Activated CD8-positive, alpha-beta memory T cell treated with anti-CD3 and anti-CD28 coated beads, Interleukin-2, amount 10 ng/mL, durations not matched to agents 7 days and 5 days (primary cell): Measurements from ENCODE around the gene SMAD3. TPM values are rescaled to one million over a fixed set of nuclear protein-coding genes. Genes with fewer than 3 reads are reported as not detected.

Experiments used
- ATAC-seq: fragments of 150-1000 bp; cut with Tn5 transposase; one replicate; pipeline ENCODE4 v1.10.0; 2021; ENCODE audit warnings: moderate library complexity
- CTCF ChIA-PET: fragments of 350-600 bp; sonication (Branson Sonifier 250); formaldehyde crosslinking; loops from one replicate; lab custom pipeline; 2021; ENCODE audit warnings: antibody characterized with exemption; lab: Charles Lee
- DNase-seq: peaks from one replicate; pipeline ENCODE4 v3.0.0-alpha.2; 2020
- H3K27ac Mint-ChIP-seq: one replicate; pipeline ENCODE4 v1.8.0; 2021; ENCODE audit warnings: mild to moderate bottlenecking, mixed read lengths
- H3K27me3 Mint-ChIP-seq: one replicate; pipeline ENCODE4 v1.8.0; 2021; ENCODE audit warnings: mixed read lengths
- H3K36me3 Mint-ChIP-seq: one replicate; pipeline ENCODE4 v1.8.0; 2021; ENCODE audit warnings: mild to moderate bottlenecking, mixed read lengths
- H3K4me1 Mint-ChIP-seq: one replicate; pipeline ENCODE4 v1.8.0; 2021; ENCODE audit warnings: mixed read lengths
- H3K4me3 Mint-ChIP-seq: one replicate; pipeline ENCODE4 v1.8.0; 2021; ENCODE audit warnings: mild to moderate bottlenecking, moderate library complexity, mixed read lengths
- H3K9me3 Mint-ChIP-seq: one replicate; pipeline ENCODE4 v1.8.0; 2022; ENCODE audit warnings: low read depth, mixed read lengths
- total RNA-seq, 2 experiments: library from RNA; stranded (reverse); gene quantifications; one replicate each; pipeline ENCODE4 v1.2.3, GENCODE V29; 2021

The SMAD3 gene
- total RNA-seq, 2 experiments from 2014 or later, result 87.1 to 88.0 TPM

DNA sequence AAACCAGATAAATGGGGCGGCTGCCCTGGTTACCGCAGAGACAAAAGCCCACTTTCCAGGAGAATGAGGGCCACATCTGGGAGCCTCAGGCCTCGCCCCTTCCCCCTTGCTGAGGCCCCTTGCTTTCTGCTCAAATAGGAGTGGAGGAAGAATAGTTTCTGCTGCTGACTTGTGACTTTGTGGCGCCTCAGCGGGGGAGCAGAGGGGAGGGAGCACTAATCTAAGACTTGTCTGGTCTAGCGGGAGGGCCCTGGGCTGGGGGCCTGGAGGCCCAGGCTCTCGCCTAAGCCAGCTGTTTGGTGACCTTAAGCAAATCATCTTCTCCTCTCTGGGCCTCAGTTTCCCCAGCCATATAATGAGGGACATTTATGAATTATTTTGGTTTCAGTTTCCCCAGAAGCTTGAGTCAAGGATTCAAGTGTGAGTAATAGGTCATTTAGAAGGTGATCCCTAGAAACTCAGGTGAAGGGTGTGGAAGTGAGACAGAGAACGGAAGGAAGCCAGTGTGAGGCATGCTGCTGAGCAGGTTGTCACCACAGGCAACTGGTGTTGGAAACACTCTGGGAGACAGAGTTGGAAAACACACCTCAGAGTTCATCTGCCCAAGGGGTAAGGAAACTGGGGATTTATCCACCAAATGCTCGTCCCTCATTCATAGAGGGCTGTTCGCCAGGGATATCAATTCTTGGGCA lies 25.9 kb upstream of the SMAD3 start:
- ATAC-seq (peak; percentile 37), DNase-seq (no peak)
- Mint-ChIP-seq H3K4me1 (peaks cover 47% of the 10 kb centered on the region), H3K9me3 (no peaks in the 10 kb centered on the region), H3K27ac (peak overlapping the region; percentile 57), H3K4me3 (no peak overlapping the region), H3K27me3 (peaks cover 19% of the 10 kb centered on the region), H3K36me3 (no peaks in the 10 kb centered on the region)
- CTCF ChIA-PET, result interaction anchor here (1.0 to 1.3 kb wide), 2 partner anchors 22 to 78 kb away, joined by 3 read pairs; no protein-coding TSS in a partner anchor

DNA sequence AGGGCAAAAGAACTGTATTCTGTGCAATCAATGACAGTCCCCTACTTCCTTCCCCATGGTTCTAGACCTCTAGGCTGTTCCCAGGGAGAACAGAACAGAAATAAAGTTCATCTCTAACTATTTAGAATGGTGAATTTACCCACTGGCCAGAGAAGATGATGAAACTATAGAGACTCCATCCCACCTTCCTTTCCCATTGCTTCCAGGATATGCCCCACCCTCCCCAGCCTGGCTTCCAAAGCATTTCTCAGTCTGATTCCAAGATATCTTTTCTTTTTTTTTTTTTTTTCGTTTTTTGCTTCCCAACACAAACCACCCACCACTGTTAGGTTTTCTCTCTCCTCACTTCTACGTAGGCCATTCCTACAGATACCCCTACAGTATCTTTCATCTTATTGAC lies 25.1 kb upstream of the SMAD3 start:
- DNase-seq, result no peak
- CTCF ChIA-PET, result no interaction called here
- H3K36me3 Mint-ChIP-seq, result no peaks in the 10 kb centered on the region
- ATAC-seq, result no peak
- H3K9me3 Mint-ChIP-seq, result no peaks in the 10 kb centered on the region
- H3K27me3 Mint-ChIP-seq, result peaks cover 13% of the 10 kb centered on the region
- H3K27ac Mint-ChIP-seq, result no peak overlapping the region
- H3K4me1 Mint-ChIP-seq, result peaks cover 47% of the 10 kb centered on the region
- no peak overlapping the region for H3K4me3 Mint-ChIP-seq

DNA sequence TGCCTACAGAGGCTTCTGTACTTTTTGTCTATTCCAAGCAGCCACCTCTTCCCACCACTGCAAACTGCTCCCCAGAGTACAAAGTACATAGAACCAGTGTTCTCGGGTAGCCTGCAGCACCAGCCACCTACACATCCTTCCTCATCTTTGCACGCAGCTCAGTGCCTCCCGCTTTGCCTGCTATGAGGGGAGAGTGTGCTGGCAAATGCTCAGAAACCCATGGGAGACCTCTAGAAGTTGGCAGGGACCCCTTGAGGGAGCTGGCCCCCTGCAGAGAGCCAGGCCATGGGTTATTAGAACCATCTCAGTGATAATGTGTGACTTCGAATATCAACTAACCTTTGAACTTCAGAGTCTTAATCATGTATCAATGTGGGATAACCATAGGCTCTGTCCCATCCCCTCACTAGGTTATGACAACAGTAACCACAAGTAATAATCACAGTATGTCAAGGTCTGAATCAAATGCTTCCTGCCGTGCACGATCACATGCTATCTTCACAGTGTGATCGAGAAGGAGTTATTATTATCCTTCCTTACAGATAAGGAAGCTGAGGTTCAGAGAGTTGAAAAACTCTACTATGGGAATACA lies 22.8 kb upstream of the SMAD3 start:
- peaks cover 40% of the 10 kb centered on the region for H3K4me1 Mint-ChIP-seq
- CTCF ChIA-PET, result interaction anchor here (0.6 kb wide), 1 partner anchor 263 kb away, joined by 3 read pairs; no protein-coding TSS in a partner anchor
- H3K4me3 Mint-ChIP-seq, result no peak overlapping the region
- ATAC-seq (no peak), DNase-seq (no peak)
- no peak overlapping the region for H3K27ac Mint-ChIP-seq
- H3K9me3 Mint-ChIP-seq, result no peaks in the 10 kb centered on the region
- H3K27me3 Mint-ChIP-seq, result peaks cover 13% of the 10 kb centered on the region
- no peaks in the 10 kb centered on the region for H3K36me3 Mint-ChIP-seq

DNA sequence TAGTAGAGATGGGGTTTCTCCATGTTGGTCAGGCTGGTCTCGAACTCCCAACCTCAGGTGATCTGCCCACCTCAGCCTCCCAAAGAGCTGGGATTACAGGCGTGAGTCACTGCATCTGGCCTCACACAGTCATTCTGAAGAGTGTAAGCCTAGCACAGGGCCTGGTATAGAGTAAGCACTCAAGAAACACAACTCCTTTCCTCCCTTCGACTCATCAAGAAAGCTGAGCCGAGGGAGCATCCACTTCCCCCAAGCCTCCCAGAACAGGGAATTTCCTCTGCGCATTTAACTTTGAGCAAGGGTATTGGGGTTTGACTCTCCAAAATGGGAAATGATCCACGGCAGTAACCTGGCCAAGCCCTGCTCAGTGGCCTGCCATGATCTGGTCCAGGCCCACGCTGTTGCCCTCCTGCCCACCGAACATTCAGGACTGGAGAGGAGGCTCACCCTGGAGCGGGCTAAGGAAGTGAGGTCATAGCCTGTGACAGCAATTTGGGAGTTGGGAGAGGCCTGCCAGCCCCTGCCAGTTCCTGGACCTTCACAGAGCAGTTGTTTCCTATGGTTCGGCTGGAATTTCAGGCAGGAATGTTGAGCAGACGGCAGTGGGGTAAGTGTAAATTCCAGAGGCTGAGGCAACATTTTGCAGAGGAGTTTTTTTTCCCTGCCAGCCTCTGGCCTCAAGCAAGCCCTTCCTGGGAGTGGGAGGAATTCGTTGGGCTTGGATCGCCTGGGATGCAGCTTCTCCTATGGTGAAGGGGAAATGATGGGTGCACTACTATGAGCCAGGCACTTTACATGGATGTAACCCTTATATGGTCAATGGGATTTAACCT lies 21.2 kb upstream of the SMAD3 start:
- Mint-ChIP-seq H3K27me3 (peaks cover 15% of the 10 kb centered on the region), H3K4me1 (peaks cover 25% of the 10 kb centered on the region), H3K9me3 (no peaks in the 10 kb centered on the region), H3K27ac (no peak overlapping the region), H3K36me3 (peaks cover 1% of the 10 kb centered on the region), H3K4me3 (no peak overlapping the region)
- no peak for DNase-seq
- CTCF ChIA-PET, result no interaction called here
- ATAC-seq, result no peak

DNA sequence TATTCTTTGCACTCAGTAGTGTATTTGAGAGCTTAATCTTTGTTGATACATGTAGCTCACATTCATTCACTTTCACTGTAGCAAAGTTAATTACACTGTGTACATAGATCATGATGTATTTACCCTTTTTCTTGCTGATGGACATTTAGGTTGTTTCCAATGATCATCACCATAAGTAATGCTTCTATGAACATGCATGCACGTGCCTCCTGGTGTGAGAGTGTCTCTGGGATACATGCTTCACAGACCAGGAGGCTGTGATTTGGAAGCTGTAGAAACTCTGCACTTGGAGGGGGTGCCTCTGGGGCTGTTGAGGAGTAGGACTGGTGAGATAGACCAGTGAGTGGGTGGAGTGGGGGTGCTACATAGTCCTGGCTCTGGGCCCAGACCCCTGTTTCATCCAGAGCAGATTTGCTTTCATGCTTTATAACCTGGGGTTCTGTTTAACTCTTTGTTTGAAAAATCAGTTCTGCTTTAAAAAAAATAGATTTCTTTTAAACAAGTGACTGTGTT lies 18.2 kb upstream of the SMAD3 start:
- Mint-ChIP-seq H3K4me3 (no peak overlapping the region), H3K36me3 (peaks cover 1% of the 10 kb centered on the region), H3K27me3 (peaks cover 6% of the 10 kb centered on the region), H3K9me3 (no peaks in the 10 kb centered on the region), H3K27ac (no peak overlapping the region), H3K4me1 (peaks cover 20% of the 10 kb centered on the region)
- DNase-seq (no peak), ATAC-seq (no peak)
- CTCF ChIA-PET, result no interaction called here

DNA sequence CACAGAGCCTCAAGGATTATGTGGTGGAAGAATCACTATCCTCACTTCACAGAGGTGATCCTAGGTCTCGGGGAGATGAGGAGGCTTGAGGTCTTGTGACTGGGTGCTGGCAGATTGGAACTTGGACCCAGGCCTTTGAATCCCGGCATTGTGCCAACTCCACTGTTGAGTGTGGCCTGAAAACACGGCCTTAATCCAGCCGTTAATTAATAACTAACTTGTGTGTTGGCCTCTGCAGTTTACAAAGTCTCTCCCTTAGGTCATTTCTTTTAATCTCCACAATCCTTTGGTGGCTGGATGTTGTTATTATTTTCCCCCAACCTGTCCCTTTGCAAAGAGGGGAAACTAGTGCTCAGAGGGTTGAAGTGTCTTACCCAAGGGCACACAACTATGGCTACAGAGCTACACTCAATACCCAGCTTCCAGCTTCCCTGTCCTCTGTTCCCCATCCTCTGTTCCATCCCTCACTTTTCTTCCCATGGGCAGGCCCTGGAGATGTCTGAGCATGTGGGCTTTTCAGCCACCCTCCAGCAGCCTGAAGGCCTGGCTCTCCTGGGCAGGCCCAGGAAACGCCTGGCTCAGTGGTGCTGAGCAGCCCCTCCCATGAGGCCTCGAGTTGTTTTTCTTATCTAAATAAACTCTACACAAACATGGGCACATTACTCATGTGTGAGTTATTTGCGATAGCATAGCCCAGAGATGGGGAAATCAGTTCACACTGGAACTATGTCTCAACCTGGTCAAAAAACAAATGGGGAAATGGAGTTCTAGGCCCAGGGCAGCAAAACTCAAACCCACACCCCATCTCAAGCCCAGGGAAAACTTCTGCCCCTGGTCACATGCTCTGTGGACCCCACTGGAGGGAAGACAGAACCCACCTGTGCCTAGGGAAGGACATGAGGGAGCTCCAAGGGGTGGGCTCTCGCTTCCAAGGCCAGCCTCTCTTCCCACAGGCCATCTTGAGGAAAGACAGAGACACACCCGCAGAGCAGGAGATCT lies 16.8 kb upstream of the SMAD3 start:
- no peak overlapping the region for H3K27ac Mint-ChIP-seq
- peaks cover 19% of the 10 kb centered on the region for H3K4me1 Mint-ChIP-seq
- CTCF ChIA-PET, result no interaction called here
- no peak overlapping the region for H3K4me3 Mint-ChIP-seq
- H3K9me3 Mint-ChIP-seq, result no peaks in the 10 kb centered on the region
- DNase-seq (no peak), ATAC-seq (no peak)
- H3K36me3 Mint-ChIP-seq, result peaks cover 1% of the 10 kb centered on the region
- peaks cover 2% of the 10 kb centered on the region for H3K27me3 Mint-ChIP-seq

DNA sequence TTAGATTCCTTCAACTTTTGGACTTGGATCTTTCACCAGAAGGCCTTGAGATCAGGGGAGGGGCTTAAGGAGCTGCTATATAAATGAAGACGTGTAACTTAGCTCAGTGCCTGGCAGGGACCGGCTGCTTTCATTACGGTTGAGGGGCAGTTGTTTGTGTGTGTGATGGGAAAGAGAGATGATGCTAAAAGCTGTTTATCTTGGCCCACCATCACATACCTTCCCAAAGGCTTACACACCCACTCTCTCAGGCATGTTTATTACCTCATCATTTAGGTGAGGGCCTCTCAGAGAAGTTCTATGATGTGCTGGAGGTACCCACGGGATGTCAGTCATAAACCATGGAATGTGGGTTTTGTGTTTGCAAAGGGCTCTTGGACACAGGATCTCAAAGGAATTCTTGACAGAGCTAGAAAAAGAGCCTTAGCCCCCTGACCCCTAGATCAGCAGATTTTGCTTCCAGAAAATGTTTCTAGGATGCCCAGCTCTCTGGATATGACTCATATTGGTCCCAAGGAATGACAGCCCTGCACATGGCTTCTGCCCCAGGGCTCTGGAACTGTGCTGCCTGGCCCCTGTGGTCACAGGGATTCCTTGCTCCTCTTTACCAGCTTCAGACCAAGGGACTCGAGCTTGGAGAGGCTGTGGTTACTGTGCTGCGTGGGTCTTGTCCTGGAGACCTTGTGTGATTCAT lies 15.9 kb upstream of the SMAD3 start:
- H3K9me3 Mint-ChIP-seq, result no peaks in the 10 kb centered on the region
- peaks cover 2% of the 10 kb centered on the region for H3K27me3 Mint-ChIP-seq
- H3K4me3 Mint-ChIP-seq, result no peak overlapping the region
- H3K27ac Mint-ChIP-seq, result no peak overlapping the region
- H3K4me1 Mint-ChIP-seq, result peaks cover 21% of the 10 kb centered on the region
- H3K36me3 Mint-ChIP-seq, result peaks cover 1% of the 10 kb centered on the region
- CTCF ChIA-PET, result interaction anchor here (0.5 to 1.0 kb wide), 2 partner anchors 192 to 313 kb away, joined by 3 to 5 read pairs; no protein-coding TSS in a partner anchor
- ATAC-seq (no peak), DNase-seq (no peak)

DNA sequence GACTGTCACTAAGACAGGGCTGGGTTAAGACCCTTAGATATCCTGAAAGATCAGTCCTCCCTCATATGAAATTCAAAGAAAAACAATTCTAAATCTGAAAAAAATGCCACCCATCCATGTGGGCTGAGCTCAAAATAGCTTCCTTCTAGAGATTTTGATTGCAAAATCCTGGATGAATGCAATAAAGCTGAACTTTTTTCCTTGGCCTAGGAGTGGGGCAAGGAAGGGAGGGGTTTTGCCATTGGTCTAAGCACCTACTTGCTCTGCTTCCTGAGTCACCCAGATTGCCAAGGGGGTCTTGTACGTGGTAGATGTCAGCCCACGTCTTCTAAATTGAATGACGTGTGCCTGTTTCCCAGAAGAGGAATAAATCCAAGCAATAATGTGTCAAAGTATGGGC lies 15.3 kb upstream of the SMAD3 start:
- H3K27ac Mint-ChIP-seq, result no peak overlapping the region
- no peak overlapping the region for H3K4me3 Mint-ChIP-seq
- no peak for ATAC-seq
- no peak for DNase-seq
- peaks cover 1% of the 10 kb centered on the region for H3K36me3 Mint-ChIP-seq
- peaks cover 2% of the 10 kb centered on the region for H3K27me3 Mint-ChIP-seq
- no peaks in the 10 kb centered on the region for H3K9me3 Mint-ChIP-seq
- H3K4me1 Mint-ChIP-seq, result peaks cover 21% of the 10 kb centered on the region
- CTCF ChIA-PET, result interaction anchor here (0.5 to 1.0 kb wide), 2 partner anchors 192 to 313 kb away, joined by 3 to 5 read pairs; no protein-coding TSS in a partner anchor

DNA sequence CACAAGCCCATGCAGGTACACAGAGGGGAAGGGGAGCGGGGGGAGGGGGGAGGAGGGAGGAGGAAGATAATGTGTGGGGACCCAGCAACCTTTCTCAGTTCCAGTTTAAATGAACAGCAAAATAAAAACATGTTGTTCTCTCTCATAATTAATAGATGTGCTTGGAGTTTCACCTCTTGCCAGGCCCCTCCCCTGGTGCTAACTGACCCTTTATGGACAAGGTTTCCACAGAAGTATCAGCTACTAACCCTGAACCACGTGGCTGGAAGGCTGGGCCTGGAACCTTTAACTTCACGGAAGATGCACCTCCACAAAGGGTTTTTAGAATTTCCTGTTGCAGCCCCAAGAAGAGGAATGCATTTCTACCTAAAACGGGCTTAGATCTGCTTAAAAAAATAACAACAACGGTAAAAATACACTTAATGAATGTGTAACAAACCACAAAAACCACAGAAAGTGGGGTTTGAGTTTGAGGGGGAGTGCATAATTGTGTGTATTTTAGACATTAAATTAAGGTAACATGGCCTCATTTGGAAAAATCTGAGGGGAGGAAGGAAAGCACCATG lies 14.8 kb upstream of the SMAD3 start:
- H3K9me3 Mint-ChIP-seq, result no peaks in the 10 kb centered on the region
- CTCF ChIA-PET, result interaction anchor here (1.0 kb wide), 1 partner anchor 191 kb away, joined by 5 read pairs; no protein-coding TSS in a partner anchor

DNA sequence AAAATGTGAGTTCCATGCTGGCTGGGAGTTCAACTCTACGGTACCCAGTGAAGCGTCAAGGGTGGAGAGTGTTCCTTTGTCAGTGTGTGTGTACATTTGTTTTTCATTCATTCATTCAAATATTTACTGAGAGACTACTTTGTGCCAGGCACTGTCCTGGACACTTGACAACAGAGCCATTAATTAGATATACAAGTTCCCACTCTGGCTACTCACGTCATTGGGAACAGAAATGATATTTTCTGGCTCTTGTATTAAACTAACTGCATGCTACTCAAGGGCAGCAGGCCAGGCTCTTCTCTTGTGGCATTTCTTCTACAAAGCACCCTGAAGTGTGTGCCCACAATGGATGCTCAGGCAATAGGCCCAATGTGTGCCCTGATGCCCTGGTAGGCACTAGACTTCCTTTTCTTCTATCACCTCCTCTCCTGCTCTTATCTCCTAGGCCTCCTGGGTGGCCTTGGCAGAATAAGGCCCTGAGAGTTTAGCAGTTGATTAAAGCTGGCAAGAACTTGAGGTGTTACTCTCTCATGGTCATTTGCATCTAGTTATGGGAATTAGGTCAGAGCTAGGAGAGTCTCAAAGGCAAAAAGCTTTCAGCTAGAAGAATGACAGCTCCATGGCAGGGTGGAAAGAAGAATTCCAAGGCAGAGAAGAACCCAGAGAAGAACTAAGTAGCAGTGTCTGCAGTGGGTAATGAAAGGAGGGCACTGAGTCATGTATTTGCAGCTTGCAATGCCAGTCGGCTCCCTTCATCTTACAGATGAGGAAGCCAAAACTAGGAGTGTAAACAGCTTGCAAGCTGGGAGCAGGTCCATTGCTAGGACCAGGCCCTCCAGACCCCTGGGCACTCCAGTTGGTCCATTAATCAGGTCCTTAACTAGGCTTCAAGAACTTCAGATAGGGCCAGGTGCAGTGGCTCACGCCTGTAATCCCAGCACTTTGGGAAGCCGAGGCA lies 14.0 kb upstream of the SMAD3 start:
- Mint-ChIP-seq H3K27me3 (peaks cover 2% of the 10 kb centered on the region), H3K4me3 (no peak overlapping the region), H3K4me1 (peaks cover 26% of the 10 kb centered on the region), H3K9me3 (no peaks in the 10 kb centered on the region), H3K36me3 (peaks cover 1% of the 10 kb centered on the region), H3K27ac (no peak overlapping the region)
- ATAC-seq (no peak), DNase-seq (no peak)
- CTCF ChIA-PET, result no interaction called here

More for the DNA sequence above, 14.8 kb upstream of the SMAD3 start:
- ATAC-seq, result no peak
- no peak overlapping the region for H3K4me3 Mint-ChIP-seq
- H3K27me3 Mint-ChIP-seq, result peaks cover 2% of the 10 kb centered on the region
- H3K27ac Mint-ChIP-seq, result peak overlapping the region; percentile 30
- H3K4me1 Mint-ChIP-seq, result peaks cover 21% of the 10 kb centered on the region
- peaks cover 1% of the 10 kb centered on the region for H3K36me3 Mint-ChIP-seq
- DNase-seq, result no peak

DNA sequence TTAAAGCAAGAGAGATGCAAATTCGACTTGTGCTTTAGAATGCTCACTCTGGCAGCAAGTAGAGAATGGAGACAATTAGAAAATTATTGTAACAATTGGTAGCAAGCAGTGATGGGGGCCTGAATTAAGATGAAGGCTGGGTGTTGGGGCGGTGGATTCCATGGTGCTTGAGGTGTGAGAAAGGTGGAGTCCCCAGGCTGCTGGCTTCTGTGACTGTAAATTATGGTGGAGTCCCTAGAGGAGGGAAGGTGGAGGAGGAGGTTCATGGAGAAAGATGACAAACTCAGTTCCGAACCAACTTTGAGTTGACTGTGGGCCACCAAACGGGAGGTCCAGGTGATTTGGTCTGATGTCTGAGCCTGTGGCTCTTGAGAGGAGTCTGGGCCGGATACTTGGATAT lies 10.7 kb upstream of the SMAD3 start:
- no peak overlapping the region for H3K4me3 Mint-ChIP-seq
- DNase-seq, result no peak
- H3K27me3 Mint-ChIP-seq, result no peaks in the 10 kb centered on the region
- no peaks in the 10 kb centered on the region for H3K36me3 Mint-ChIP-seq
- no peak for ATAC-seq
- H3K4me1 Mint-ChIP-seq, result peaks cover 30% of the 10 kb centered on the region
- no peak overlapping the region for H3K27ac Mint-ChIP-seq
- no peaks in the 10 kb centered on the region for H3K9me3 Mint-ChIP-seq
- CTCF ChIA-PET, result no interaction called here
